Activated T-cell treated with anti-CD3 and anti-CD28 coated beads, Interleukin-2, amount 50 U/mL, for 72 hours (primary cell): Measurements from ENCODE around the gene IPO8. TPM values are rescaled to one million over a fixed set of nuclear protein-coding genes. Genes with fewer than 3 reads are reported as not detected.
"Not testable (repeated sequence)": the region's sequence is repeated elsewhere in the genome, so short reads cannot be mapped to it uniquely, and the experiment has no call there.

Source experiments
- ATAC-seq, 2 donors: fragments of 150-1000 bp; cut with Tn5 transposase; replicated peaks in 1 of 2; 2 replicates each; pipeline ENCODE4 v1.10.0; 2021; ENCODE audit warnings: moderate library complexity in 2 of 2, mild to moderate bottlenecking in 1 of 2
- DNase-seq, 2 donors: peaks; one replicate each; pipeline ENCODE4 v3.0.0; 2021 to 2022; ENCODE audit warnings: mixed read lengths in 1 of 2
- H3K27ac Mint-ChIP-seq: one replicate; pipeline ENCODE4 v1.8.0; 2022; ENCODE audit warnings: mild to moderate bottlenecking, moderate library complexity, mixed read lengths
- H3K27me3 Mint-ChIP-seq: one replicate; pipeline ENCODE4 v1.8.0; 2022; ENCODE audit warnings: low read depth, mixed read lengths
- H3K36me3 Mint-ChIP-seq, 2 donors: one replicate each; pipeline ENCODE4 v1.8.0; 2022; ENCODE audit warnings: mixed read lengths in 2 of 2, mild to moderate bottlenecking in 1 of 2; ENCODE audit not compliant: insufficient read depth in 2 of 2
- H3K4me1 Mint-ChIP-seq: one replicate; pipeline ENCODE4 v1.8.0; 2022; ENCODE audit warnings: low read depth, mixed read lengths
- H3K4me3 Mint-ChIP-seq, 2 donors: one replicate each; pipeline ENCODE4 v1.8.0; 2022; ENCODE audit warnings: mild to moderate bottlenecking in 2 of 2, mixed read lengths in 2 of 2, moderate library complexity in 2 of 2
- H3K9me3 Mint-ChIP-seq, 2 donors: one replicate each; pipeline ENCODE4 v1.8.0; 2022; ENCODE audit warnings: mixed read lengths in 2 of 2
- total RNA-seq, 2 donors: library from RNA; stranded (reverse); gene quantifications; one replicate each; pipeline ENCODE4 v1.2.3, GENCODE V29; 2022

IPO8 gene
- total RNA-seq, 2 donors from 2014 or later = 39.2 to 46.4 TPM

- DNase-seq (no peak), ATAC-seq (no peak)
- H3K27me3 Mint-ChIP-seq = no peaks in the 10 kb centered on the region
- H3K9me3 Mint-ChIP-seq = peaks cover 3% of the 10 kb centered on the region in 2 donors
- H3K4me1 Mint-ChIP-seq = no peaks in the 10 kb centered on the region
- H3K36me3 Mint-ChIP-seq = peaks cover 0 to 3% of the 10 kb centered on the region in 2 donors
- H3K4me3 Mint-ChIP-seq = no peak overlapping the region
- H3K27ac Mint-ChIP-seq = no peak overlapping the region
Measured at GRCh38 chr12:30614031-30614430, 81.6 kb downstream of the IPO8 start.

DNA sequence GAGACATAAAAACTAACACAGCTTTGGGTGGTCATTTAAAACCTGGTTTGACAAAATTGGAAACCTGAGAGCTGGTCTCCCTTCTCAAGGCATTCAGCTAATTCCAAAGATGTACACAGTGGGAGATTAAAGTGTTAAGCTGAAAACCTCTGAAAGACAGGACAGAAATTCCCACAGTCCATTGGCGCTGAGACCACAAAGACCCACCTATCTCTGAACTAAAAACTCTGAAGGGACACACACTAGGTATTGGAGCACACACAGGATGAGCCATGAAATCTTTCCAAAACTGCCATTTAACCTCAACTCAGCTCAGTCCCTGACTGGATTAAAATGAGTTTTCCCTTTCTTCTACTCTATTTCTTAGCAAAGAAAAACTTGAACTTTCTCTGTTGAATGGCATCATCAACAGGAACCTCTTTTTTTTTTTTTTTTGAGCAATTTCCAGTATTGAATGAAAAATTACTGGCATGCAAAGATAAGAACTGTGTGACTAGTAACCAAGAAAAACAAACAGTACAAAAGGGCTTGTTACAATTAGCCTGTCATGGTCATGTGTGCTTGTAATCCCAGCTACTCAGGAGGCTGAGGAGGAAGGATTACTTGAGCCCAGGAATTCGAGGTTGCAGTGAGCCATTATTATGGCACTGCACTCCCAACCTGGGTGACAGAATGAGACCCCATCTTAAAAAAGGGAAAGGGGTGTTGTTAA, 82.4 kb downstream of the IPO8 start:
- Mint-ChIP-seq H3K36me3 (peaks cover 0 to 3% of the 10 kb centered on the region in 2 donors), H3K4me1 (no peaks in the 10 kb centered on the region), H3K9me3 (peaks cover 3% of the 10 kb centered on the region in 2 donors), H3K27ac (no peak overlapping the region), H3K4me3 (no peak overlapping the region), H3K27me3 (no peaks in the 10 kb centered on the region)
- no peak for DNase-seq
- no peak for ATAC-seq

DNA sequence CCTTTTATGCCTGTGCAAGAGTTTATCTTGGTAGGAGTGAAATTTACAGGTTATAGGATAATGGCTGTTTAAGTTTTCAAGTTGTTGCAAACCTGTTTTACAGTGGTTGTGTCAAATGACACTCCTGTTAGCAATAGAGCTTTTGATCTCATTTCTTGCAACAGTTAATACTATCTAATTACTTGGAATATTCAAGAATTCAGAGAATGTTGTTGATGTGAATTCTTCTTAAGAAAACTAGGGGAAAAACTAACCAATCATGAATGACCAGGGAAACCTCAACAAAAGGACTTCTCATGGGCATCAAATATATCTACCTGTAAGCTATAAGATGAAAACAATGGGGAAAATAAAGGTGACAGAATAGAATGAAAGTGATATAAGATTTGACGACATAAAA, 85.0 kb downstream of the IPO8 start:
- DNase-seq (no peak), ATAC-seq (no peak)
- Mint-ChIP-seq H3K36me3 (peaks cover 0 to 3% of the 10 kb centered on the region in 2 donors), H3K27ac (no peak overlapping the region), H3K4me3 (no peak overlapping the region), H3K4me1 (no peaks in the 10 kb centered on the region), H3K27me3 (no peaks in the 10 kb centered on the region), H3K9me3 (peaks cover 3 to 5% of the 10 kb centered on the region in 2 donors)

GRCh38 chr12:30609819-30610218, 85.8 kb downstream of the IPO8 start:
- H3K27ac Mint-ChIP-seq, H3K36me3 Mint-ChIP-seq, H3K4me1 Mint-ChIP-seq, H3K9me3 Mint-ChIP-seq, DNase-seq, H3K4me3 Mint-ChIP-seq, H3K27me3 Mint-ChIP-seq, ATAC-seq: not testable (repeated sequence)

- H3K9me3 Mint-ChIP-seq = peaks cover 11 to 15% of the 10 kb centered on the region in 2 donors
- not testable (repeated sequence) for H3K4me3 Mint-ChIP-seq, DNase-seq, ATAC-seq, H3K27me3 Mint-ChIP-seq, H3K27ac Mint-ChIP-seq, H3K4me1 Mint-ChIP-seq
- peaks cover 9 to 18% of the 10 kb centered on the region in 2 donors for H3K36me3 Mint-ChIP-seq
Measured at GRCh38 chr12:30604302-30604701, 91.4 kb downstream of the IPO8 start.

- DNase-seq (no peak), ATAC-seq (no peak)
- no peaks in the 10 kb centered on the region for H3K4me1 Mint-ChIP-seq
- peaks cover 11 to 14% of the 10 kb centered on the region in 2 donors for H3K9me3 Mint-ChIP-seq
- H3K4me3 Mint-ChIP-seq = no peak overlapping the region
- peaks cover 9 to 17% of the 10 kb centered on the region in 2 donors for H3K36me3 Mint-ChIP-seq
- H3K27me3 Mint-ChIP-seq = peaks cover 7% of the 10 kb centered on the region
- H3K27ac Mint-ChIP-seq = no peak overlapping the region
Measured at GRCh38 chr12:30603129-30603528, 92.5 kb downstream of the IPO8 start.

- H3K4me1 Mint-ChIP-seq = no peaks in the 10 kb centered on the region
- no peak overlapping the region for H3K27ac Mint-ChIP-seq
- no peak for DNase-seq
- peaks cover 7% of the 10 kb centered on the region for H3K27me3 Mint-ChIP-seq
- H3K4me3 Mint-ChIP-seq = no peak overlapping the region
- H3K9me3 Mint-ChIP-seq = peaks cover 11 to 14% of the 10 kb centered on the region in 2 donors
- H3K36me3 Mint-ChIP-seq = peaks cover 9 to 17% of the 10 kb centered on the region in 2 donors
- ATAC-seq = no peak
Measured at GRCh38 chr12:30602678-30603077, 93.0 kb downstream of the IPO8 start.

GRCh38 chr12:30599608-30600007, 96.1 kb downstream of the IPO8 start:
- Mint-ChIP-seq H3K4me3 (no peak overlapping the region), H3K4me1 (no peaks in the 10 kb centered on the region), H3K36me3 (peaks cover 6 to 12% of the 10 kb centered on the region in 2 donors), H3K27me3 (no peaks in the 10 kb centered on the region), H3K9me3 (peaks cover 11 to 14% of the 10 kb centered on the region in 2 donors), H3K27ac (no peak overlapping the region)
- ATAC-seq = no peak
- DNase-seq = no peak

- Mint-ChIP-seq H3K4me3 (no peak overlapping the region), H3K27me3 (no peaks in the 10 kb centered on the region), H3K36me3 (peaks cover 6 to 12% of the 10 kb centered on the region in 2 donors), H3K4me1 (no peaks in the 10 kb centered on the region), H3K27ac (no peak overlapping the region), H3K9me3 (peaks cover 11 to 14% of the 10 kb centered on the region in 2 donors)
- DNase-seq (no peak), ATAC-seq (no peak)
Measured at GRCh38 chr12:30598889-30599288, 96.8 kb downstream of the IPO8 start.

- H3K9me3 Mint-ChIP-seq = peaks cover 2% of the 10 kb centered on the region in 2 donors
- no peak overlapping the region for H3K27ac Mint-ChIP-seq
- DNase-seq (no peak), ATAC-seq (no peak)
- peaks cover 0 to 2% of the 10 kb centered on the region in 2 donors for H3K36me3 Mint-ChIP-seq
- no peaks in the 10 kb centered on the region for H3K4me1 Mint-ChIP-seq
- no peak overlapping the region for H3K4me3 Mint-ChIP-seq
- no peaks in the 10 kb centered on the region for H3K27me3 Mint-ChIP-seq
Measured at GRCh38 chr12:30595742-30596141, 99.9 kb downstream of the IPO8 start.

DNA sequence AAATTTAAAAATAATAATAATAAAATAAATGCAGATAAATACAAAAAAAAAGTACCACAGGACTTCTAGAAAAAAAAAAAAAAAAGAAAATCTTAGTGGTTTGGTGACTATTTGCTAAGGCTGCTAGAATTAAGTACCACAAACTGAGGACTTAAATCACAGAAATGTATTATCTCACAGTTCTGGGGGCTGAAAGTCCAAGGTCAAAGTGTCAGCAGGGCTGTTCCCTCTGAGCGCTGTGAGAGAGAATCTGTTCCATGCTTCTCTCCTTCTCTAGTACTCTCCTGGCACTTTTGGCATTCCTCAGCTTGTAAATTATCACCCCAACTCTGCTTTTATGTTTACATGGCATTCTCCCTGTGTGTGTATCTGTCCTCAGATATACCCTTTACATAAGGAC, 101.2 kb downstream of the IPO8 start:
- Mint-ChIP-seq H3K4me3 (no peak overlapping the region), H3K9me3 (peaks cover 1 to 2% of the 10 kb centered on the region in 2 donors), H3K4me1 (no peaks in the 10 kb centered on the region), H3K27ac (no peak overlapping the region), H3K36me3 (peaks cover 2% of the 10 kb centered on the region in 2 donors), H3K27me3 (no peaks in the 10 kb centered on the region)
- no peak for ATAC-seq
- no peak for DNase-seq

GRCh38 chr12:30588572-30588971, 107.1 kb downstream of the IPO8 start:
- not testable (repeated sequence) for H3K4me1 Mint-ChIP-seq, H3K36me3 Mint-ChIP-seq, H3K4me3 Mint-ChIP-seq

DNA sequence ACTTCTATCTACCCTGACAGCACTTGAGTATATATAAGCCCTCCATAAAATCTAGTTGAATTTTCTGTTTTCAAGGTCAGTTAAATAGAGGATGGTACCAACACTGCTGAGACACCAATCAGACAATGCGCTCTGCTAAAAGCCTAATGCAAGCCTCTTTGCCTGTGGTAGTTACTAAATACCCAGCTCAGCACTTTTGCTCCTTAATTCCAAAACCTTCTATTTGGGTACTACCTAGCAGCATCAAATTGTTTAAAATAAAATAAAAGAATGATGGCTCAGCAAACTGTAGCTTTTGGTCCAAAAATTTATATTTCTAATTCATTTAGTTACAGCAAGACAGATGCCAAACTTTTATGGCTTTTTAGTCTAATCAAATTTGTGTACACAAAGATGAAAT, 107.9 kb downstream of the IPO8 start:
- Mint-ChIP-seq H3K9me3 (peaks cover 0 to 4% of the 10 kb centered on the region in 2 donors), H3K4me3 (no peak overlapping the region)
- ATAC-seq = no peak

More at GRCh38 chr12:30588572-30588971, 107.1 kb downstream of the IPO8 start:
- not testable (repeated sequence) for H3K9me3 Mint-ChIP-seq, ATAC-seq, H3K27ac Mint-ChIP-seq, DNase-seq, H3K27me3 Mint-ChIP-seq

GRCh38 chr12:30585877-30586276, 109.8 kb downstream of the IPO8 start:
- DNase-seq (no peak), ATAC-seq (no peak)
- no peak overlapping the region for H3K27ac Mint-ChIP-seq
- H3K27me3 Mint-ChIP-seq = no peaks in the 10 kb centered on the region
- peaks cover 0 to 4% of the 10 kb centered on the region in 2 donors for H3K9me3 Mint-ChIP-seq
- peaks cover 0 to 3% of the 10 kb centered on the region in 2 donors for H3K36me3 Mint-ChIP-seq
- H3K4me3 Mint-ChIP-seq = no peak overlapping the region
- H3K4me1 Mint-ChIP-seq = no peaks in the 10 kb centered on the region

More for the DNA sequence above, 107.9 kb downstream of the IPO8 start:
- Mint-ChIP-seq H3K36me3 (peaks cover 2 to 3% of the 10 kb centered on the region in 2 donors), H3K27ac (no peak overlapping the region), H3K27me3 (no peaks in the 10 kb centered on the region), H3K4me1 (no peaks in the 10 kb centered on the region)
- DNase-seq = no peak
